HEK293 (cell line): ENCODE results near the gene SLC25A18.

ENCODE experiments used
- BCL11B ChIP-seq: fragments of 450-650 bp; formaldehyde crosslinking; IDR thresholded peaks from 2 replicates; pipeline ENCODE4 v1.5.1; 2016; ENCODE audit warnings: low read depth, missing biosample characterization, missing genetic modification characterization
- GLI4 ChIP-seq: fragments of 450-650 bp; formaldehyde crosslinking; IDR thresholded peaks from 2 replicates; pipeline ENCODE4 v1.5.1; 2016; ENCODE audit warnings: missing biosample characterization, missing genetic modification characterization
- TF ChIP-seq, protein P1 (sequence below): fragments of 450-650 bp; formaldehyde crosslinking; IDR thresholded peaks from 2 replicates; pipeline ENCODE4 v1.5.1; 2016; ENCODE audit warnings: missing biosample characterization, missing genetic modification characterization

DNA sequence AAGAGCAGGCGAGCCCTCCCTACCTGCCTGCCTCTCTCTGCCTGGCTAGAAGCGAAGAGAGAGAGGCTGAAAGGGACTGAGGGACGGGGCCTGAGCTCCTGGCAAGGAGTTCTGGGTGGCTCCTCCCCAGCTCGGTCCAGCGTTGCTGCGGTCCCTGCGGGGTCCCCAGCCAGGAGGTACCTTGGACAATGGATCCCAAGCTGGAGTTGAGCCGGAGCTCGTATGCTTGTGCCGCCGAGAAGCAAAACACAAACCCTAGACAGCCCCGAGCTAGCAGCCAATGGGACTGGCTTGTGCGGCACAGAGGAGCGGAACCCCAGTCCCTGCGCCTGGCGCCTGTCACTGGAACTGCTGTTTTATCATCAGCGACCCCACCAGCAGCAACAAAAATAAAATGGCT, 18.3 kb downstream of the SLC25A18 start:
- TF ChIP-seq GLI4 (tag by site-specific recombination) = no peak
- TF ChIP-seq, protein P1, sequence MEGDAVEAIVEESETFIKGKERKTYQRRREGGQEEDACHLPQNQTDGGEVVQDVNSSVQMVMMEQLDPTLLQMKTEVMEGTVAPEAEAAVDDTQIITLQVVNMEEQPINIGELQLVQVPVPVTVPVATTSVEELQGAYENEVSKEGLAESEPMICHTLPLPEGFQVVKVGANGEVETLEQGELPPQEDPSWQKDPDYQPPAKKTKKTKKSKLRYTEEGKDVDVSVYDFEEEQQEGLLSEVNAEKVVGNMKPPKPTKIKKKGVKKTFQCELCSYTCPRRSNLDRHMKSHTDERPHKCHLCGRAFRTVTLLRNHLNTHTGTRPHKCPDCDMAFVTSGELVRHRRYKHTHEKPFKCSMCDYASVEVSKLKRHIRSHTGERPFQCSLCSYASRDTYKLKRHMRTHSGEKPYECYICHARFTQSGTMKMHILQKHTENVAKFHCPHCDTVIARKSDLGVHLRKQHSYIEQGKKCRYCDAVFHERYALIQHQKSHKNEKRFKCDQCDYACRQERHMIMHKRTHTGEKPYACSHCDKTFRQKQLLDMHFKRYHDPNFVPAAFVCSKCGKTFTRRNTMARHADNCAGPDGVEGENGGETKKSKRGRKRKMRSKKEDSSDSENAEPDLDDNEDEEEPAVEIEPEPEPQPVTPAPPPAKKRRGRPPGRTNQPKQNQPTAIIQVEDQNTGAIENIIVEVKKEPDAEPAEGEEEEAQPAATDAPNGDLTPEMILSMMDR (tag by site-specific recombination) = no peak
- no peak for TF ChIP-seq BCL11B
